ENCODE data around the gene RFESD.
"Not testable (repeated sequence)": the region's sequence is repeated elsewhere in the genome, so short reads cannot be mapped to it uniquely, and the experiment has no call there.

DNA sequence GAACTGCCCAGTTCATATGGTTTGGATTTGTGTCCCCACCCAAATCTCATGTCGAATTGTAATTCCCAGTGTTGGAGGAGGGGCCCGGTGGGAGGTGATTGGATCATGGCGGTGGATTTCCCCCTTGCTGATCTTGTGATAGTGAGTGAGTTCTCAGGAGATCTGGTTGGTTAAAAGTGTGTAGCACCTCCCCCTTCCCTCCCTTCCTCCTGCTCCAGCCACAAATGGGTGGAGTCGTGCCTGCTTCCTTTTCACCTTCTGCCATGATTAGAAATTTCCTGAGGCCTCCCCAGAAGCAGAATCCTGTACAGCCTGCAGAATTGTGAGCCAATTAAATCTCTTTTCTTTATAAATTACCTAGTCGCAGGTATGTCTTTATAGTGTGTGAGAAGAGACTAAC lies 59.6 kb downstream of the RFESD start:
- TF ChIP-seq, protein P1, sequence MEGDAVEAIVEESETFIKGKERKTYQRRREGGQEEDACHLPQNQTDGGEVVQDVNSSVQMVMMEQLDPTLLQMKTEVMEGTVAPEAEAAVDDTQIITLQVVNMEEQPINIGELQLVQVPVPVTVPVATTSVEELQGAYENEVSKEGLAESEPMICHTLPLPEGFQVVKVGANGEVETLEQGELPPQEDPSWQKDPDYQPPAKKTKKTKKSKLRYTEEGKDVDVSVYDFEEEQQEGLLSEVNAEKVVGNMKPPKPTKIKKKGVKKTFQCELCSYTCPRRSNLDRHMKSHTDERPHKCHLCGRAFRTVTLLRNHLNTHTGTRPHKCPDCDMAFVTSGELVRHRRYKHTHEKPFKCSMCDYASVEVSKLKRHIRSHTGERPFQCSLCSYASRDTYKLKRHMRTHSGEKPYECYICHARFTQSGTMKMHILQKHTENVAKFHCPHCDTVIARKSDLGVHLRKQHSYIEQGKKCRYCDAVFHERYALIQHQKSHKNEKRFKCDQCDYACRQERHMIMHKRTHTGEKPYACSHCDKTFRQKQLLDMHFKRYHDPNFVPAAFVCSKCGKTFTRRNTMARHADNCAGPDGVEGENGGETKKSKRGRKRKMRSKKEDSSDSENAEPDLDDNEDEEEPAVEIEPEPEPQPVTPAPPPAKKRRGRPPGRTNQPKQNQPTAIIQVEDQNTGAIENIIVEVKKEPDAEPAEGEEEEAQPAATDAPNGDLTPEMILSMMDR (IDR thresholded peaks at IDR 0.05), result not testable (repeated sequence)
- TF ChIP-seq POLR2A (IDR thresholded peaks at IDR 0.05), result not testable (repeated sequence)
